ENCODE measurements around the gene RTCA.

GRCh38 chr1:100313382-100313781 lies 47.4 kb downstream of the RTCA start:
- TF ChIP-seq GABPA (IDR thresholded peaks at IDR 0.05; ENCODE audit: low read depth) = no peak
- TF ChIP-seq CTCF (IDR thresholded peaks at IDR 0.05; ENCODE audit: insufficient read depth, low read length) = no peak

Data from HL-60 (cell line).